Measurements from ENCODE around the gene ADAMTS12. TPM values are rescaled to one million over a fixed set of nuclear protein-coding genes. Genes with fewer than 3 reads are reported as not detected.
A peak's percentile ranks its signal among the peaks of the same experiment; 100 is the strongest.

The ADAMTS12 gene
- total and polyA plus RNA-seq, 2 of the 8 experiments (the other 6 are each of a cell fraction or from before 2014, with no cell fraction given): 6.4 to 12.8 TPM

GRCh38 chr5:33936004-33936380 lies 44.2 kb upstream of the ADAMTS12 start (continued):
- no peak for TF ChIP-seq TAF1 (IDR thresholded peaks at IDR 0.05; ENCODE audit: low read depth, low read length)
- TF ChIP-seq MAX (IDR thresholded peaks at IDR 0.05): peak; percentile 83
- TF ChIP-seq RAD21 (IDR thresholded peaks at IDR 0.05 in 1 of 2, conservative IDR thresholded peaks at IDR 0.05 in 1 of 2; ENCODE audit: low read depth in 2 of 2, low read length in 2 of 2): peak; percentile 21 to 39; a peak in 1 of 4 replicates
- TF ChIP-seq CTCF (IDR thresholded peaks at IDR 0.05; ENCODE audit: control extremely low read depth in 1 of 3, insufficient read depth in 1 of 3, low read depth in 1 of 3, low read length in 3 of 3): peak in 1 of 3 experiments; percentile 21; a peak in 1 of 4 replicates
- no peak for TF ChIP-seq KDM5A (IDR thresholded peaks at IDR 0.05; ENCODE audit: low read length)

All from H1 (cell line).